Lower leg skin (tissue), 3 donors: Measurements from ENCODE around the gene COG1.

Experiments used
- CTCF ChIP-seq, 3 donors: fragments of 450-650 bp; IDR thresholded peaks; one replicate each; pipeline ENCODE4 v1.5.1; 2016; ENCODE audit warnings: antibody characterized with exemption in 3 of 3, mild to moderate bottlenecking in 3 of 3, moderate library complexity in 2 of 3
- POLR2A ChIP-seq, 2 donors: fragments of 450-650 bp; IDR thresholded peaks; one replicate each; pipeline ENCODE4 v1.6.1; 2016 to 2017; ENCODE audit warnings: antibody characterized with exemption in 2 of 2, mild to moderate bottlenecking in 1 of 2, moderate library complexity in 1 of 2

- TF ChIP-seq CTCF (IDR thresholded peaks at IDR 0.05), result no peak
- no peak for TF ChIP-seq POLR2A (IDR thresholded peaks at IDR 0.05)
Measured at GRCh38 chr17:73172252-73172651, 20.6 kb upstream of the COG1 start.
